GM21619 (cell line): ENCODE results near the gene DGKQ.
A peak's percentile ranks its signal among the peaks of the same experiment; 100 is the strongest.
"Not testable (repeated sequence)": the region's sequence is repeated elsewhere in the genome, so short reads cannot be mapped to it uniquely, and the experiment has no call there.

Experiments
- ATAC-seq: cut with Tn5 transposase; IDR thresholded peaks from one replicate; pipeline ENCODE4 v1.9.1; 2021; ENCODE audit not compliant: unreplicated experiment

DGKQ gene

DNA sequence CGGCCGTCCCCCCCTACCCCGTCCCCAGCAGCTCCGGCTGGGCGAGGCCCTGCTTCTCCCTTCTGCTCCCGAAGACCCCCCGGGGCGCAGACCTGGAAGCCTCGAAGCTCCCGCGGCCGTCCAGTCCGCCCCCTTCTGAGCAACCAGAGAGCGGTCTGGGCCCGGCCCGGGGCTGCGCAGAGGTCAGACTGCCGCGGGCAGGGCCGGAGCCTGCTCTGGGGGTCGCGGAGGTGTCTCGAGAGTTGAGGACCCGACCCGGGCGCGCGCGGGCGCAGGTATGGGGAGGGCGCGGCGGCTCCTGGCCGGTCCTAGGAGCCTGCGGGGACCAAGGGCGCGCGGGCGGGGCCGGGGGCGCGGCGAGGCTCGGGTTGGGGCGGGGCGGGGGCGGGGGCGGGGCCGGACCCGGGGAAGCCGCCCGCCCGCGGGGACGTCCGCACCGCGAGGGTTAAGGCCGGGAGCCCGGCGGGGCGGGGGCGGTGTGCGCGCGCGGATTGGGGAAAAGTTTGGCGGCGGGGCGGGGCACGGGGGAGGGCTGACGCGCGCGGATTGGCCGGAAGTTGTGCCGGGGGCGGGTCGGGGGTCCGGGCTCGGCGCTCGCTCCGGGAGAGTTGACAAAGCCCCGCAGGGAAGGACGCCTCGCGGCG lies 37.8 kb upstream of the DGKQ start, which contains the start of gene FGFRL1:
Gene FGFRL1 (plus strand): TSS at position 605 of the 644 bp plus-strand sequence. CDS start 860 bp downstream, outside the sequence.
- ATAC-seq: peak; percentile 36

DNA sequence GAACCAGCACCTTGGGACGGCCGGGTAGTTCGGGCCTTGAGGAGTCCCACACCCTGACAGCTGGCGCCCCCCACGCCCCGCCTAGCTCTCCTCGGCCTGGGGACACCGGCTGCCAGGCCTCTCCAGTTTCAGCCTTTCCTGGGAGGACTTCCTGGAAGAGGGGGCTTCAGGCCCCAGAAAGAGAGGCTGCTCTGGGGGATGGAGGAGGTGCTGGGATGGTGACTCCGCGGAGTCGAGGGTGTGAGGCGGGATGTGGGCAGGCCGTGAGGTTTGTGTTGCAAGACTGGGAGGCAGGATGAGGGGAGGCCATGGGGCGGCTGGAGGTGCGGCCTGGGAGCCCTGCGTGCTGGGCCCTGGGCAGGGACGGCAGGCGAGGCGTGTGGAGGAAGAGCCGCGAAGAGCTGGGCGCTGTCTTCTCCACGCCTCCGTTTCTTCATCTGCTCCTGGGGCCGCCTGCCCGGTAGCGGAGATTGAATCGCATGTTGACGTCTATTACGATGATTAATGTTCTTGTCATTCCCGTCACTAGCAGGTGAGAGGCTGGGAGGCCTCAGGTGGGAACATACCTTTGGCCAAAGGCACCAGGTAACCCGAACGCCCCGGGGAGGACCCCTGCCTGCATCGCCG lies 37.1 kb upstream of the DGKQ start:
- peak; percentile 5 for ATAC-seq

DNA sequence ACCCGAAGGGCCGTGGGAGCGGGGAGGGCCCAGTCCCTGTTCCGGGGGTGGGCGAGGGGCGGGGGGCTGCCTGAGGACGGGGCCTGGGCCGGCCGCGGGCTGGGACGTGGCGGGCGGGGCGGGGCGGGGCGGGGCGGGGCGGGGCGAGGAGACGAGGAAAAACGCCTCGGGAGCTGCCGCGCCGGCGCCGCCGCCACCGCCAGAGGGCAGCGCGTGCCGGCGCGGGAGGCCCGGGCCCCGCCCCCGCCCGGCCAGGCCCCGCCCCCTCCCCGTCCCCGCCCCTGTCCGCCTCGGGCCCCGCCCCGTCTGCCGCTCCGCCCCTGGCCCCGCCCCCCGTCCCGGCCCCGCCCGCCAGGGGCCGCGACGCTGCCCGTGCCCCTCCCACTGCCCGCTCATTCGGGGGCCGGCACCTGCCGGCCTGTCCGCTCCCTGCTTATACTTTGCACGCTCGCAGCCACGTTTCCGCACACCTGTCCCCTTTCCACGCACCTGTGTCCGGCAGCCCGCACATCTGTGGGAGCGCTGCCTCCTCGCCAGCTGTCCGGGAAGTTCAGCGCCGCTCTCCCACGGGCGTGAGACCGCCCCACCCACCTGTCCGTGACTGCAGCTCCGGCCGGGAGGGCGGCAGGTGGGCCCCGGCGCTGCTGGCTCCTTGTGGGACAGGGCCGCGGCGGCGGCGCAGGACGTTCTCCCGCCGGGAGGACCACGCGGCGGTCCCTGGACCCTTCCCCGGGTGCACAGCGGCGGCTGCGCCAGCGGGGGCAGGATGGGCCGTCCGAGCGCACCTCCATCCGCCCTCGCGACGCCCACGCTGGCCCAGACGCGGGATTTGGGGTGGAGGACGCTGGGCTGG lies 36.4 kb upstream of the DGKQ start:
- peak; percentile 39 for ATAC-seq

DNA sequence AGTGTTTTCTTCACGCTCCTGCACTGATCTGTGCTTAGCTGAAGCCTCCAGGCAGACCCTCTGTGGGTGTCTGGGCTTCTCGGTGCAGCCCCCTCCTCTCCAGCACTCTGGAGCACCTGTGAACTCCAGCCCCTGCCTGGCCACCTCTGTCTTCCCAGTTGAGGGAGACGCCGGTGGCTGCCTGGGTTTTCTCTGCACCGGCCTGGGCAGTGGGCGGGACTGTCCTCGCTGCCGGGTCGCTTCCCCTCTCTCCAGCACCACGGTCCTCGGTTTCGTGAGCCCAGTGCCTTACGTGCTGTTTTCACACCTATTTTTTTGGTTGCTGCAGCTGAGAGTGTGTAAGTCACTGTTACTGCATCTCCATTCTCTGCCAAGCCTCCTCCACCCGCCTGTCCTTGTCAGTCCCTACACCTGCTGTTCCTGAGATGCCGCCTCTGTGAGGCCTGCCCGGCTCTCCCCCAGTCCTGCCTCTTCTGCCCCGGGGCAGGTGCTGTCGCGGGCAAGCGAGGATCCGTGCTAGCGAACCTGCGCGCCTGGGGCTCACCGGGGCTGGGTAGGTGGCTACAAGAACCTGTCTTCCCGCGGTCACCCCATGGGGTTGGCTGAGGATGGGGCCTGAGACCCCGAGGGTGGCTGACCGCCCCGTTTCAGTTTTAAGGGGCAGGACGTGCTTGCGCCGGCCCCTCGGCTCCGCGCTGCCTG lies 35.6 kb upstream of the DGKQ start:
- ATAC-seq: peak; percentile 11

DNA sequence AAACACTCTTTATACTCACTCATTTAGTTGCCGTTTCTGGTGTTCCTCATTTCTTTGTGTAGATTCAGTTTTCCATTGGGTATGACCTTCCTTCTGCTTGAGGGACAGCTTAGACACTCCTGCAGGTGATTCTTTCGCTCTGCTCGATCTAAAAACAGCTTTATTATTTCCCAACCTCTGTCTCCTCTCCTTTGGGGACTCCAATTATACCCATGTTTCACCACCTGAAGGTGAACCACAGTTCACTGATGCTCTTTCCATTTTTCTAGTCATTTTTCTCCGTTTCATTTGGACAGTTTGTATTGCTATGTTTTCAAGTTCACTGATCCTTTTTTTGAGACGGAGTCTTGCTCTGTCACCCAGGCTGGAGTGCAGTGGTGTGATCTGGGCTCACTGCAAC lies 33.5 kb upstream of the DGKQ start:
- ATAC-seq: no peak

DNA sequence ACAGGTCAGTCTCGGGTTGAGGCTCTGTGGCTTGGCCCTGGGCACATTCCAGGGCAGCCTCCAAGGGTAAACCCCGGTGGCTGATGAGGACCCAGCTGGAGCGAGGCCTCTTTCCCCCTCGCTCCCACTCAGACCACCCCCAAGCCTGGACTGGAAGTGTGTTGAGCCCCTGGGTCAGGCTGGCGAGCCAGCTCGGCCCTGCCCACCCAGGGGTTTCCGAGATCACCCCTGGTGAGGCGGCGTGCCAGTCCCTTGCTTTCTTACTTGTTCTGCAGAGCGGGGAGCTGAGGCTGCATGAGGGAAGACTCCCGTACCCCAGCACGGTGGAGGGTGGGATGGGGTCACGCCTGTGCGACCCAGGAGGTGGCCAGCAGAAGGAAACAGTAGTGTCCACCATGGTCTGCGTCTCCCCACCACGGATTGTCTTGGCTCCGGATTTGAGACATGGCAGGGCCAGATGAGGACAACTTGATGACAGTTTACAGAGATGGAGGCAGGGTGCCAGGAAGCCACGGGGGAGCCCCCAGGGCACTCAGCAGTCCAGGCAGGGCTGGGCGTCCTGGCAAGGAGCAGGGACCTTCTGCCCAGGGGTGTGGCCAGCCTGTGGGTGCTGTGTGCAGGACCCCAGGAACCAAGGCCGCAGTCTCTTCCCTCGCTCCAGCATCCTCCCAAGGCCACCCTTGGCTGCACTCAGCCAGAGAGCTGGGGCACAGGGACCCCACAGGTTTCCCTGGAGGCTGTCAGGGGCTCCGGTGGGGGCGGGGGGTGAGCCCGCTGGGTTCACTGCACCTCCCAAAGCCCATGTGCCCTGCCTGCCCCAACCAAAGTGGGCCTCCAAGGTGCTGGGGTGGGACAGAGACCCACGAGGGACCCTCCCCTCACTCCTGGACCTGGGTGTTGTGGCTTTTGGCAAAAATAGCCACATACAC lies 31.5 kb upstream of the DGKQ start:
- ATAC-seq: no peak

DNA sequence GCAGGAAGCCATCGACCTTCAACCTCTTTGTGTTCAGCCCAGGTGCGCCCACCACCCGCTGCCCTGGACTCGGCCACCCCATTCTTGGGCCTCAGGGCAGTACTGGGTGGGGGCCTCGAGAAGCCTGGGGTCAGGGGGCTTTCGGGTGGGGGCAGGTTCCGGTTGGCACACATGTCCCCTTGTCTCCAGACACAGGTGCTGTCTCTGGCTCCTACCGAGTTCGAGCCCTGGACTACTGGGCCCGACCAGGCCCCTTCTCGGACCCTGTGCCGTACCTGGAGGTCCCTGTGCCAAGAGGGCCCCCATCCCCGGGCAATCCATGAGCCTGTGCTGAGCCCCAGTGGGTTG lies 30.7 kb upstream of the DGKQ start:
- ATAC-seq: no peak

DNA sequence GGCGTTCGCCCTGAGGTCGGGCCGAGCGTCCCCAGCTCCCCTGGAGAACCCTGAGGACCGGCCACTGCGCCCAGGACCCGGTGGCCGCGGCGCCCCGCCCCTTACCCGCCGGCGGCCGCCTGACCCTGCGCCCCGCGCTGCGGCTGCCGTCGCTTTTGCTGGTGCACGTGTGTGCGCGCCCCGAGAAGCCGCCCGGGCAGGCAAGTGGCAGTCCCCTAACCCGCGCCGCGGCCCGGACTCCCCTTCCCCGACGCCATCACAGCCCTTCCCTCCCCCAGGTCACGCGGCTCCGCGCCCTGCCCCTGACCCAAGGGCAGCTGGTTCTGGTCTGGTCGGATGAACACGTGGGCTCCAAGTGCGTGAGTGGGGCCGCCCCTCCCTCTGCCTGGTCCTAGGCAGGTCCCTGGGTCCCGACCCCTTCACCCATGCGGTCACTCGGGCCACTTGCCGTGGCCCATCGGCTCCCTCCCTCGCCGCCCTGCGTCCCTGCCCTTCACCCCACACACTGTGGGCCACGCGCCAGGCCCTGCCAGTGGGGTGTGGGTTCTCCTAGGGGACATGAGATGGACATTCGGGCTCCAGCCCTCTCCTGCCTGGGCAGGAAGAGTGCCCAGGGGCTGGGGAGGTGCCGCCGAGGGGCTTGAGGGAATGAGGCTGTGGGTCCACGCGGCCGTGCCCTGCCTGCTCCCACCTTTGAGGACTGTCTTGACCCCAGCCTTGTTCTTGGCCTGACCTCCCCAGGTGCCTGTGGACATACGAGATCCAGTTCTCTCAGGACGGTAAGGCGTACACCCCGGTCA lies 30.1 kb upstream of the DGKQ start:
- no peak for ATAC-seq

DNA sequence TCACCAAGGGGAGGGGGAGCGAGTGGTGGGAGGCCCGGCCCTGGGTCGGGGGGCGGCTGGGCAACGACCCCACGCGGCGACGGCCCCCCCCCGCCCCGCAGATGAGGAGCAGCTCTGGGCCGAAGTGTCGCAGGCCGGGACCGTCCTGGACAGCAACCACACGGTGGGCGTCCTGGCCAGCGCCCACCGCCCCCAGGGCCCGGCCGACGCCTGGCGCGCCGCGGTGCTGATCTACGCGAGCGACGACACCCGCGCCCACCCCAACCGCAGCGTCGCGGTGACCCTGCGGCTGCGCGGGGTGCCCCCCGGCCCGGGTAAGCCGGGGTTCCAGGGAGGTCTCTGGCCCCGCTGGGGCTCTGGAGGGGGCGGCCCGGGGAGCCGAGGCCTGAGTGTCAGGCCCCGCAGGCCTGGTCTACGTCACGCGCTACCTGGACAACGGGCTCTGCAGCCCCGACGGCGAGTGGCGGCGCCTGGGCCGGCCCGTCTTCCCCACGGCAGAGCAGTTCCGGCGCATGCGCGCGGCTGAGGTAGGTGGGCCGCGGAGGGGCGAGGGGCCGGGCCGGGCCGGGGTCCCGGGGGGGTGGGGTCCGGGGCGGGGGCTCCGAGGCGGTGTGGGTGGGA lies 29.4 kb upstream of the DGKQ start:
- no peak for ATAC-seq

DNA sequence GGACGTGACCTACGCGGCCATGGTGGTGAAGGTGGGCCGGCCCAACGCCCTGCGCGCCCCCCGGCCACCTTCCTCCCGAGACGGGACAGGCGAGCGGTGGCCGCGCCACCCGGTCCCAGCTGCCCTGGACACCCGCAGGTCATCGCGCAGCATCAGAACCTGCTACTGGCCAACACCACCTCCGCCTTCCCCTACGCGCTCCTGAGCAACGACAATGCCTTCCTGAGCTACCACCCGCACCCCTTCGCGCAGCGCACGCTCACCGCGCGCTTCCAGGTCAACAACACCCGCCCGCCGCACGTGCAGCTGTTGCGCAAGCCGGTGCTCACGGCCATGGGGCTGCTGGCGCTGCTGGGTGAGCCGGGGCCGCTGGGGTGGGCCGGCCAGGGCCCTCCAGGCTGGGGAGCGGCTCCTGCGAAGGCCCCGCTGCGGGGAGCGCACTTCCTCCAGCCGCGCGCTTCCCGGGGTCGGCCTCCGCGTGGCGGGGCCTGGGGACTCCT lies 28.8 kb upstream of the DGKQ start:
- no peak for ATAC-seq

DNA sequence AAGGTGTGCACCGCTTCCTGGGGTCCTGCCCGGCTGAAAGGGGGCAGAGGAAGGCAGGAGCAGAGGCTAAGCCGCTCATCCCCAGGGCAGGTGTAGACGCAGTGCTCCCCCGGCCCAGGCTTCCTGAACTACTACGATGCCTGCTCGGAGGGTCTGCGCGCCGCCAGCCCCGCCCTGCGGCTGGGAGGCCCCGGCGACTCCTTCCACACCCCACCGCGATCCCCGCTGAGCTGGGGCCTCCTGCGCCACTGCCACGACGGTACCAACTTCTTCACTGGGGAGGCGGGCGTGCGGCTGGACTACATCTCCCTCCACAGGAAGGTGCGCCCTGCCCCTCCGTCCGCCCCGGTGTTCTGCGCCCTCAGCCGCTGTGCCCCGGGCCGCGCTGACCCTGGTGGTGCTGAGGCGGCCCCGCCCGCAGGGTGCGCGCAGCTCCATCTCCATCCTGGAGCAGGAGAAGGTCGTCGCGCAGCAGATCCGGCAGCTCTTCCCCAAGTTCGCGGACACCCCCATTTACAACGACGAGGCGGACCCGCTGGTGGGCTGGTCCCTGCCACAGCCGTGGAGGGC lies 28.3 kb upstream of the DGKQ start:
- ATAC-seq: no peak

DNA sequence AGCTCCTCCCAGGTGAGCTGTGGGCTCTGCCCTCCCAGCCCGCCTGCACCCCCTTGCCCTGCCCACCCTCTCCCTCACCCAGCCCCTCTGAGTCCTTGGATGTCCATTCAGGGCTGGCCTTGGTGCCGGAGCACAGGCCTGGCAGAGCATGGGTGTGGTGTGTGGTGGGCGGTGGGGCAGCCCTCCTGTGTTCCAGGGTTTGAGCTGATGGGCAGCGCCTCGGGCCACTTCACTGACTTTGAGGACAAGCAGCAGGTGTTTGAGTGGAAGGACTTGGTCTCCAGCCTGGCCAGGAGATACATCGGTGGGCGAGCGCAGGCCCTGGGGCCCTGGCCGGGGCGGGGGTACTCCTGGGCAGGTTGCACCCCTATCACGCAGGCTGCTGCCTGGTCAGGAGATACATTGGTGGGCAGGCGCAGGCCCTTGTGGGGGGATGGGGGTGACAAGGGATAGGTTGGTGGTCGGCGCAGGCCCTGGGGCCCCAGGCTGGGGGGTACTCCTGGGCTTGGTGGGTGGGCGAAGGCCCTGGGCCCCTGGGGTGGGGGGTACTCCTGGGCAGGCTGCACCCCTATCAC lies 27.4 kb upstream of the DGKQ start:
- no peak for ATAC-seq

DNA sequence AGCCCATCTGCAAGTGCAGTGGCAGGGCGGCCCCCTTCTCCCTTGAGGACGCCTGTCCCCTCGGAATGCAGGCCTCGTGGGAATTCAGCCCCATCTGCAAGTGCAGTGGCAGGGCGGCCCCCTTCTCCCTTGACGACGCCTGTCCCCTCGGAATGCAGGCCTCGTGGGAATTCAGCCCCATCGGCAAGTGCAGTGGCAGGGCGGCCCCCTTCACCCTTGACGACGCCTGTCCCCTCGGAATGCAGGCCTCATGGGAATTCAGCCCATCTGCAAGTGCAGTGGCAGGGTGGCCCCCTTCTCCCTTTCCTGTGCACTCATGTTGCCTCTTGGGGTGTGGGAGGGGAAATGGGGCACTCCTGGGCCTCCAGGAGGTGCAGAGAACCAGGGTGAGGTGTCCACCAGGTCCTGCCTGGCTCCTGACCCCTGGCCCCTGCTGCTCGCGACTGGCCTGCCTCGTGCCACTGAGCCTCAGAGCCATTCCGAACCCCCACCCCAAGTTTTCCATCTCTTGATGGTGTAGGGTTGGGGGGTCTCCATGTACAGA lies 26.6 kb upstream of the DGKQ start:
- ATAC-seq: no peak

DNA sequence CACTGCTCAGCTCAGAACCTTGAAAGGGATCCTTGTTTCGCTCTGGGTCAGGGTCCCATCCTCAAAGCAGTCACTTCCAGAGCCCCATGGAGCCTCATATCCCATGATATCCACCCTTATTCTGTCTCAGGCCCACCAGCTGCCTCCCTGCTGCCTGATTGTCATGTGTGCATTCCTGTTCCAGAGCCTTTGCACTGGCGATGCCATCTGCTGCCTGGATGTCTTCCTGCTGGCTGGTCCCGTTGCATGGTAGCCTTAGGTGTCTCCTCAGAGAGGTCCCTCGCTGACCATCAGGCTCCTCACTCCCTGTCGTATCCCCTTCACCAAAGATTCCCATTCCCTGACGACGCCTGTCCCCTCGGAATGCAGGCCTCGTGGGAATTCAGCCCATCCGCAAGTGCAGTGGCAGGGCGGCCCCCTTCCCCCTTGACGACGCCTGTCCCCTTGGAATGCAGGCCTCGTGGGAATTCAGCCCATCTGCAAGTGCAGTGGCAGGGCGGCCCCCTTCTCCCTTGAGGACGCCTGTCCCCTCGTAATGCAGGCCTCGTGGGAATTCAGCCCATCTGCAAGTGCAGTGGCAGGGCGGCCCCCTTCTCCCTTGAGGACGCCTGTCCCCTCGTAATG lies 26.0 kb upstream of the DGKQ start:
- ATAC-seq: not testable (repeated sequence)

DNA sequence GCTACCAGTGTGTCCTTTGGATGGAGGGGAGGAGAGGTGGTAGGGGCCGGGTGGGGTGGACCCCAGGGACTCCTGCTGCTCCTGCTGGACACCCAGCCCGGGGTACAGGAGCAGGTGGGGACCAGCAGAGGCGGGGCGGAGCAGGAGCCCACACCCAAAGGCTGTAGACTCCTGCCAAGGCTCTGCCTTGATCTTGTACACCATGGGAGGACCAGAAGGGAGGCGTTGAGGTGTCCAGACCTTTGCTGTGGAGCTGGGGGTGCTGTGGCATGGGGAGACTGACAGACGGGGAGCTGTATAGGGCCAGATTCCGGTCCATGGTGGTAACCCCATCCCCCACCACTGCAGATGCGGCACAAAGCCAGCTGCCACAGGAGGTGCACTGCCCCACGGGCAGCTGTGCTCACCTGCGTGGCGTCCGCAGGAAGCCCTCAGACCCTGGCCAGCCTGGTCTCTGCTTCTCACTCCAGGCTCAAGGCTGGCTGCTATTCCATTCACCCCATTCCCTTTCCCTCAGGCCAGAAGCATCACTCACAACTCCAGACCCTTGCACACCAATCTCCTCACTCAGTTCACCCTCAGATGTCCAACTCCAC lies 24.8 kb upstream of the DGKQ start:
- no peak for ATAC-seq

DNA sequence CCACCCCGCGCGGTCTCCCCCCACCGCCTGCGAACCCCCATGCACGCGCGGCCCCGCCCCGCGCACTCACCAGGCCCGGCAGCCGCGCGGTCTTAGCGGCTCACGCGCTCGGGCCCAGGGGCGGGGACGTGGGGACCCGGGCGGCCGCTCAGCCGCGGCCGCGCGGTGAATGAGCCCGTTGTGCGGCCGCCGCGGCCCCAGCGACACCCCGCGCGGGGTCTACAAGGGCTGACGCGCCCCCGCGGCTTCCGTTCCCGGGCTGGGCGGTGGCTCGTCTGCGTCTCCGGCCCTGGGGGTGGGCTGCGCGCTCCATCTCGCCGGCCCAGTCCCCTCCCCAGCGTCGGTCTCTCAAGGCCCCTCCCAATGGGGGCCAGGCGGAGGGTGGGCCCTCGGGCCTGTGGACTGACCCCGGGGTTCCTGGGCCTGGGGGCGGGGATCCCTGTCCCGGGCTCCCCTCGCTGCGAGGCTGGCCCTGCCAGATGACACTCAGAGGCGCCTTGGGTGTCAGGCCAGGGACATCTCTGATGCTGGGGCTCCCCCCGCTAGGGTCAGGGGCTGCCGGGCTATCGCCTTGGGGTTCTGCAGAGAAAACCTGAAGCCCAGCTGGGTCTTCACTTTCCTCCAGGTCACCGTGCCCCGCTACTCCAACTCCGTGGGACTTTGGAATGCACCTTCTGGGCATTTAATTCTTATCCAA lies 24.2 kb upstream of the DGKQ start:
- ATAC-seq: no peak

DNA sequence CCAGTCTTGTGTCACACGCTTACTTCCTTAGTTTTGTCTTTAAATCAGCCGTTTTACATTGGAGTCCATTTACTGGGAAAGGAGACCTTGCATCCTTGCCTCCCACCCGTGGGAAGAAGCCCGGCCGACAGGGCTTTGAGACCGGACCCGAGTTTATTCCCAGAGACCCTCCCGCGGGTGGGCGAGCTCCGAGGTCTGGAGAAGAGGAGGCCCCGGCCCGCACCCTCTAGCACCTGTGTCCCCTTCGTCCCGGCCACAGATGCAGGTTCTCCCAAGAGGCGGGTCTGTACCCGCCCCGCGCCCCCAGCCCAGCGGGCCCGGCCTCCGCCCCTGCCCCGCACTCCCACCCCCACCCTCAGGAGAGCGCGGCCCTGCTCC lies 23.6 kb upstream of the DGKQ start:
- ATAC-seq: no peak
